Activated naive CD4-positive, alpha-beta T cell treated with anti-CD3 and anti-CD28 coated beads, Interleukin-2, amount 50 U/mL, for 24 hours (primary cell): ENCODE measurements around the gene B3GNT3.

ENCODE experiments used
- H3K27ac Mint-ChIP-seq: one replicate; pipeline ENCODE4 v1.8.0; 2021; ENCODE audit warnings: mild to moderate bottlenecking, mixed read lengths
- H3K27me3 Mint-ChIP-seq: one replicate; pipeline ENCODE4 v1.8.0; 2021; ENCODE audit warnings: mixed read lengths
- H3K36me3 Mint-ChIP-seq: one replicate; pipeline ENCODE4 v1.8.0; 2021; ENCODE audit warnings: mixed read lengths
- H3K4me1 Mint-ChIP-seq: one replicate; pipeline ENCODE4 v1.8.0; 2021; ENCODE audit warnings: mixed read lengths
- H3K4me3 Mint-ChIP-seq: one replicate; pipeline ENCODE4 v1.8.0; 2021; ENCODE audit warnings: mild to moderate bottlenecking, mixed read lengths
- H3K9me3 Mint-ChIP-seq: one replicate; pipeline ENCODE4 v1.8.0; 2021; ENCODE audit warnings: mixed read lengths

Gene B3GNT3

GRCh38 chr19:17805427-17805826 lies 10.5 kb downstream of the B3GNT3 start:
- Mint-ChIP-seq H3K4me1 (peaks cover 41% of the 10 kb centered on the region), H3K4me3 (no peak overlapping the region), H3K27ac (no peak overlapping the region), H3K36me3 (no peaks in the 10 kb centered on the region), H3K27me3 (no peaks in the 10 kb centered on the region), H3K9me3 (no peaks in the 10 kb centered on the region)

GRCh38 chr19:17806945-17807344 lies 12.0 kb downstream of the B3GNT3 start:
- Mint-ChIP-seq H3K4me3 (peak overlapping the region; percentile 54), H3K9me3 (no peaks in the 10 kb centered on the region), H3K27me3 (no peaks in the 10 kb centered on the region), H3K36me3 (no peaks in the 10 kb centered on the region), H3K27ac (no peak overlapping the region), H3K4me1 (peaks cover 41% of the 10 kb centered on the region)

- H3K9me3 Mint-ChIP-seq = no peaks in the 10 kb centered on the region
- H3K27me3 Mint-ChIP-seq = no peaks in the 10 kb centered on the region
- peaks cover 34% of the 10 kb centered on the region for H3K4me1 Mint-ChIP-seq
- peak overlapping the region; percentile 69 for H3K4me3 Mint-ChIP-seq
- H3K36me3 Mint-ChIP-seq = no peaks in the 10 kb centered on the region
- no peak overlapping the region for H3K27ac Mint-ChIP-seq
Observed at GRCh38 chr19:17807731-17808316, 12.9 kb downstream of the B3GNT3 start.

- Mint-ChIP-seq H3K4me1 (peaks cover 7% of the 10 kb centered on the region), H3K27ac (no peak overlapping the region), H3K27me3 (no peaks in the 10 kb centered on the region), H3K9me3 (no peaks in the 10 kb centered on the region), H3K36me3 (peaks cover under 1% of the 10 kb centered on the region), H3K4me3 (no peak overlapping the region)
Observed at GRCh38 chr19:17811103-17811502, 16.2 kb downstream of the B3GNT3 start.

GRCh38 chr19:17811681-17812080 lies 16.7 kb downstream of the B3GNT3 start:
- H3K27ac Mint-ChIP-seq = no peak overlapping the region

GRCh38 chr19:17812099-17812498 lies 17.2 kb downstream of the B3GNT3 start:
- Mint-ChIP-seq H3K9me3 (no peaks in the 10 kb centered on the region), H3K4me3 (no peak overlapping the region), H3K4me1 (peaks cover 7% of the 10 kb centered on the region), H3K27ac (no peak overlapping the region), H3K36me3 (peaks cover 2% of the 10 kb centered on the region), H3K27me3 (no peaks in the 10 kb centered on the region)

More at GRCh38 chr19:17811681-17812080, 16.7 kb downstream of the B3GNT3 start:
- no peaks in the 10 kb centered on the region for H3K27me3 Mint-ChIP-seq
- peaks cover 7% of the 10 kb centered on the region for H3K4me1 Mint-ChIP-seq
- H3K9me3 Mint-ChIP-seq = no peaks in the 10 kb centered on the region
- H3K36me3 Mint-ChIP-seq = peaks cover 2% of the 10 kb centered on the region
- H3K4me3 Mint-ChIP-seq = no peak overlapping the region

- no peak overlapping the region for H3K27ac Mint-ChIP-seq
- H3K36me3 Mint-ChIP-seq = peaks cover 2% of the 10 kb centered on the region
- H3K4me3 Mint-ChIP-seq = no peak overlapping the region
- no peaks in the 10 kb centered on the region for H3K27me3 Mint-ChIP-seq
- H3K4me1 Mint-ChIP-seq = no peaks in the 10 kb centered on the region
- no peaks in the 10 kb centered on the region for H3K9me3 Mint-ChIP-seq
Observed at GRCh38 chr19:17817668-17818363, 22.9 kb downstream of the B3GNT3 start.

GRCh38 chr19:17821190-17821589 lies 26.3 kb downstream of the B3GNT3 start, which contains the start of gene INSL3:
INSL3 (minus strand) TSS chr19:17821519; CDS start chr19:17821506, 13 bp downstream.
- peaks cover 3% of the 10 kb centered on the region for H3K36me3 Mint-ChIP-seq
- H3K9me3 Mint-ChIP-seq = no peaks in the 10 kb centered on the region
- no peak within 1 kb of the TSS for H3K27ac Mint-ChIP-seq

GRCh38 chr19:17824339-17824738 lies 29.4 kb downstream of the B3GNT3 start:
- peak overlapping the region; percentile 2 for H3K27ac Mint-ChIP-seq
- H3K27me3 Mint-ChIP-seq = no peaks in the 10 kb centered on the region
- H3K36me3 Mint-ChIP-seq = peaks cover 7% of the 10 kb centered on the region
- H3K4me1 Mint-ChIP-seq = no peaks in the 10 kb centered on the region
- no peaks in the 10 kb centered on the region for H3K9me3 Mint-ChIP-seq
- H3K4me3 Mint-ChIP-seq = no peak overlapping the region

More at GRCh38 chr19:17821190-17821589, 26.3 kb downstream of the B3GNT3 start, which contains the start of gene INSL3:
- Mint-ChIP-seq H3K4me3 (no peak within 1 kb of the TSS), H3K4me1 (no peaks in the 10 kb centered on the region), H3K27me3 (no peaks in the 10 kb centered on the region)

- no peaks in the 10 kb centered on the region for H3K4me1 Mint-ChIP-seq
Observed at GRCh38 chr19:17826508-17827056, 31.6 kb downstream of the B3GNT3 start.

GRCh38 chr19:17829855-17830566 lies 35.1 kb downstream of the B3GNT3 start:
- Mint-ChIP-seq H3K36me3 (peaks cover 14% of the 10 kb centered on the region), H3K9me3 (no peaks in the 10 kb centered on the region), H3K27me3 (no peaks in the 10 kb centered on the region), H3K4me3 (no peak overlapping the region), H3K4me1 (no peaks in the 10 kb centered on the region), H3K27ac (no peak overlapping the region)

More at GRCh38 chr19:17826508-17827056, 31.6 kb downstream of the B3GNT3 start:
- Mint-ChIP-seq H3K4me3 (no peak overlapping the region), H3K36me3 (peaks cover 10% of the 10 kb centered on the region), H3K27me3 (no peaks in the 10 kb centered on the region), H3K27ac (no peak overlapping the region), H3K9me3 (no peaks in the 10 kb centered on the region)

GRCh38 chr19:17830567-17831418 lies 35.9 kb downstream of the B3GNT3 start:
- Mint-ChIP-seq H3K27ac (no peak overlapping the region), H3K9me3 (no peaks in the 10 kb centered on the region), H3K27me3 (no peaks in the 10 kb centered on the region), H3K4me3 (no peak overlapping the region), H3K4me1 (peaks cover 5% of the 10 kb centered on the region), H3K36me3 (peaks cover 17% of the 10 kb centered on the region)

GRCh38 chr19:17831419-17831888 lies 36.5 kb downstream of the B3GNT3 start:
- H3K27ac Mint-ChIP-seq = peak overlapping the region; percentile 55
- peaks cover 11% of the 10 kb centered on the region for H3K4me1 Mint-ChIP-seq
- H3K9me3 Mint-ChIP-seq = no peaks in the 10 kb centered on the region
- H3K36me3 Mint-ChIP-seq = peaks cover 22% of the 10 kb centered on the region
- no peaks in the 10 kb centered on the region for H3K27me3 Mint-ChIP-seq
- H3K4me3 Mint-ChIP-seq = no peak overlapping the region

GRCh38 chr19:17832443-17833208 lies 37.7 kb downstream of the B3GNT3 start:
- H3K9me3 Mint-ChIP-seq = no peaks in the 10 kb centered on the region
- no peak overlapping the region for H3K4me3 Mint-ChIP-seq
- H3K4me1 Mint-ChIP-seq = peaks cover 13% of the 10 kb centered on the region
- peaks cover 25% of the 10 kb centered on the region for H3K36me3 Mint-ChIP-seq
- H3K27me3 Mint-ChIP-seq = no peaks in the 10 kb centered on the region
- H3K27ac Mint-ChIP-seq = no peak overlapping the region
